ENCODE results near the gene RAB20.

- TF ChIP-seq, protein P1, sequence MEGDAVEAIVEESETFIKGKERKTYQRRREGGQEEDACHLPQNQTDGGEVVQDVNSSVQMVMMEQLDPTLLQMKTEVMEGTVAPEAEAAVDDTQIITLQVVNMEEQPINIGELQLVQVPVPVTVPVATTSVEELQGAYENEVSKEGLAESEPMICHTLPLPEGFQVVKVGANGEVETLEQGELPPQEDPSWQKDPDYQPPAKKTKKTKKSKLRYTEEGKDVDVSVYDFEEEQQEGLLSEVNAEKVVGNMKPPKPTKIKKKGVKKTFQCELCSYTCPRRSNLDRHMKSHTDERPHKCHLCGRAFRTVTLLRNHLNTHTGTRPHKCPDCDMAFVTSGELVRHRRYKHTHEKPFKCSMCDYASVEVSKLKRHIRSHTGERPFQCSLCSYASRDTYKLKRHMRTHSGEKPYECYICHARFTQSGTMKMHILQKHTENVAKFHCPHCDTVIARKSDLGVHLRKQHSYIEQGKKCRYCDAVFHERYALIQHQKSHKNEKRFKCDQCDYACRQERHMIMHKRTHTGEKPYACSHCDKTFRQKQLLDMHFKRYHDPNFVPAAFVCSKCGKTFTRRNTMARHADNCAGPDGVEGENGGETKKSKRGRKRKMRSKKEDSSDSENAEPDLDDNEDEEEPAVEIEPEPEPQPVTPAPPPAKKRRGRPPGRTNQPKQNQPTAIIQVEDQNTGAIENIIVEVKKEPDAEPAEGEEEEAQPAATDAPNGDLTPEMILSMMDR (IDR thresholded peaks at IDR 0.05 in 8 of 11, conservative IDR thresholded peaks at IDR 0.05 in 3 of 11): no peak
- TF ChIP-seq POLR2A (IDR thresholded peaks at IDR 0.05) (no peak), POLR2AphosphoS5 (IDR thresholded peaks at IDR 0.05) (no peak)
Measured at GRCh38 chr13:110581506-110582185, 20.1 kb upstream of the RAB20 start.

Data from spleen (tissue), 7 donors.